GM23248 (cell line): ENCODE measurements around the gene SNX25. TPM values are rescaled to one million over a fixed set of nuclear protein-coding genes. Genes with fewer than 3 reads are reported as not detected.

Experiments used
- DNase-seq: peaks from one replicate; pipeline ENCODE4 v3.0.0-alpha.2; 2015
- H2AFZ ChIP-seq: fragments of 200-600 bp; sonication (generic); 2 replicates; pipeline ENCODE4 v1.6.1; 2016; ENCODE audit warnings: antibody characterized with exemption
- H3F3A ChIP-seq: fragments of 200-600 bp; sonication (generic); 2 replicates; pipeline ENCODE4 v1.6.1; 2016; ENCODE audit warnings: mild to moderate bottlenecking, antibody characterized with exemption, mixed run types; ENCODE audit not compliant: insufficient read depth
- H3K27ac ChIP-seq: fragments of 200-600 bp; sonication (generic); 2 replicates; pipeline ENCODE4 v1.5.1; 2016; ENCODE audit warnings: mild to moderate bottlenecking
- H3K27me3 ChIP-seq: fragments of 200-600 bp; sonication (generic); replicated peaks from 2 replicates; pipeline ENCODE4 v1.6.1; 2016; ENCODE audit warnings: mild to moderate bottlenecking; ENCODE audit not compliant: insufficient read depth
- H3K36me3 ChIP-seq: fragments of 200-600 bp; sonication (generic); 2 replicates; pipeline ENCODE4 v1.6.1; 2016; ENCODE audit warnings: low read depth, mild to moderate bottlenecking
- H3K4me1 ChIP-seq: fragments of 200-600 bp; sonication (generic); 2 replicates; pipeline ENCODE4 v1.6.1; 2016; ENCODE audit warnings: mild to moderate bottlenecking; ENCODE audit not compliant: insufficient read depth
- H3K4me2 ChIP-seq: fragments of 200-600 bp; sonication (generic); one replicate; pipeline ENCODE4 v1.6.1; 2016; ENCODE audit warnings: mild to moderate bottlenecking; ENCODE audit not compliant: unreplicated experiment
- H3K4me3 ChIP-seq: fragments of 200-600 bp; sonication (generic); 2 replicates; pipeline ENCODE4 v1.5.1; 2016; ENCODE audit warnings: mild to moderate bottlenecking
- H3K79me2 ChIP-seq: fragments of 200-600 bp; sonication (generic); 2 replicates; pipeline ENCODE4 v1.6.1; 2016; ENCODE audit warnings: mild to moderate bottlenecking; ENCODE audit not compliant: insufficient read depth
- H3K9ac ChIP-seq: fragments of 200-600 bp; sonication (generic); 2 replicates; pipeline ENCODE4 v1.6.1; 2016; ENCODE audit warnings: mild to moderate bottlenecking
- H3K9me2 ChIP-seq: fragments of 200-600 bp; sonication (generic); 2 replicates; pipeline ENCODE4 v1.6.1; 2016; ENCODE audit warnings: mixed run types, mild to moderate bottlenecking, moderate library complexity; ENCODE audit not compliant: insufficient read depth
- H3K9me3 ChIP-seq: fragments of 200-600 bp; sonication (generic); one replicate; pipeline ENCODE4 v1.6.1; 2017; ENCODE audit warnings: low read depth
- H4K20me1 ChIP-seq: fragments of 200-600 bp; sonication (generic); 2 replicates; pipeline ENCODE4 v1.6.0; 2016; ENCODE audit not compliant: insufficient read depth
- EZH2 ChIP-seq: fragments of 200-600 bp; sonication (generic); IDR thresholded peaks from 2 replicates; pipeline ENCODE4 v1.6.1; 2018; ENCODE audit warnings: antibody characterized with exemption, mild to moderate bottlenecking; ENCODE audit not compliant: insufficient read depth, poor library complexity, severe bottlenecking
- EZH2phosphoT487 ChIP-seq: fragments of 200-600 bp; sonication (generic); IDR thresholded peaks from 2 replicates; pipeline ENCODE4 v1.6.1; 2018; ENCODE audit warnings: antibody characterized with exemption, moderate library complexity, mild to moderate bottlenecking, low read depth; ENCODE audit not compliant: insufficient read depth
- WGBS, 2 experiments: methylation state at CpG; one replicate each; pipeline ENCODE4 v1.1.6; 2015 to 2017; ENCODE audit warnings: low lambda C conversion rate in 2 of 2, low coverage in 1 of 2; ENCODE audit errors: missing lambda C conversion rate in 2 of 2; 5-methylcytosine and 5-hydroxymethylcytosine counted together
- in situ Hi-C: fragments of 300-500 bp; cut with MboI; formaldehyde crosslinking; loops from 2 replicates; pipeline ENCODE4 v1.15.0; 2020
- polyA plus RNA-seq: library from polyadenylated mRNA; unstranded; fragments of >200 nt; fragmentation: Nextera tagmentation; extraction: Ambion mirVana; gene quantifications from 2 replicates; pipeline ENCODE4 v1.2.1, GENCODE V29; 2016
- total RNA-seq: library from RNA; depleted of rRNA; stranded (reverse); fragments of >200 nt; shearing (Covaris generic); gene quantifications from 2 replicates; pipeline ENCODE4 v1.2.3, GENCODE V29; 2014

Gene SNX25
- total and polyA plus RNA-seq, 2 experiments from 2014 or later: 8.2 to 50.0 TPM

- H2AFZ ChIP-seq: no peak overlapping the region
- no peaks in the 10 kb centered on the region for H4K20me1 ChIP-seq
- no peak overlapping the region for H3K9ac ChIP-seq
- no peak overlapping the region for H3K4me3 ChIP-seq
- in situ Hi-C loops: no loop called here
- no peaks in the 10 kb centered on the region for H3K9me3 ChIP-seq
- peaks cover 35% of the 10 kb centered on the region for H3K79me2 ChIP-seq
- WGBS, 2 experiments: 88 to 91% methylated on average over 8 of the region's 8 CpGs
- H3K27ac ChIP-seq: no peak overlapping the region
- TF ChIP-seq EZH2: no peak
- TF ChIP-seq EZH2phosphoT487: no peak
- no peak overlapping the region for H3K4me2 ChIP-seq
- no peaks in the 10 kb centered on the region for H3K9me2 ChIP-seq
- DNase-seq: no peak
- peaks cover 3% of the 10 kb centered on the region; the same call in 1 of the 2 replicates for H3K36me3 ChIP-seq
- peaks cover 32% of the 10 kb centered on the region for H3K4me1 ChIP-seq
- no peaks in the 10 kb centered on the region for H3K27me3 ChIP-seq
- H3F3A ChIP-seq: peaks cover 15% of the 10 kb centered on the region; the same call in 1 of the 2 replicates
Measured at GRCh38 chr4:185259719-185260118, 50.3 kb downstream of the SNX25 start.

- 98 to 99% methylated on average over 4 of the region's 4 CpGs for WGBS, 2 experiments
Measured at GRCh38 chr4:185261946-185262345, 52.5 kb downstream of the SNX25 start.

GRCh38 chr4:185263419-185263818 lies 54.0 kb downstream of the SNX25 start:
- in situ Hi-C loops: no loop called here
- Histone ChIP-seq H3K9ac (no peak overlapping the region), H3K9me3 (no peaks in the 10 kb centered on the region), H3F3A (peaks cover 10% of the 10 kb centered on the region; the same call in 1 of the 2 replicates), H3K9me2 (no peaks in the 10 kb centered on the region), H3K79me2 (peaks cover 20% of the 10 kb centered on the region), H4K20me1 (no peaks in the 10 kb centered on the region), H3K4me3 (no peak overlapping the region), H2AFZ (no peak overlapping the region), H3K4me2 (no peak overlapping the region), H3K27me3 (no peaks in the 10 kb centered on the region), H3K36me3 (peaks cover 11% of the 10 kb centered on the region), H3K4me1 (peaks cover 19% of the 10 kb centered on the region), H3K27ac (no peak overlapping the region)
- WGBS, 2 experiments: 74 to 84% methylated on average over 2 of the region's 2 CpGs
- no peak for DNase-seq
- TF ChIP-seq EZH2 (no peak), EZH2phosphoT487 (no peak)

More at GRCh38 chr4:185261946-185262345, 52.5 kb downstream of the SNX25 start:
- H3K9ac ChIP-seq: no peak overlapping the region
- H3K27ac ChIP-seq: no peak overlapping the region
- H3F3A ChIP-seq: peaks cover 15% of the 10 kb centered on the region; the same call in 1 of the 2 replicates
- H2AFZ ChIP-seq: no peak overlapping the region
- no peaks in the 10 kb centered on the region for H3K9me2 ChIP-seq
- in situ Hi-C loops: no loop called here
- H3K36me3 ChIP-seq: peaks cover 3% of the 10 kb centered on the region; the same call in 1 of the 2 replicates
- no peaks in the 10 kb centered on the region for H3K27me3 ChIP-seq
- peaks cover 20% of the 10 kb centered on the region for H3K79me2 ChIP-seq
- peaks cover 28% of the 10 kb centered on the region for H3K4me1 ChIP-seq
- TF ChIP-seq EZH2 (no peak), EZH2phosphoT487 (no peak)
- no peaks in the 10 kb centered on the region for H3K9me3 ChIP-seq
- H3K4me2 ChIP-seq: no peak overlapping the region
- DNase-seq: no peak
- no peaks in the 10 kb centered on the region for H4K20me1 ChIP-seq
- H3K4me3 ChIP-seq: no peak overlapping the region

GRCh38 chr4:185265942-185266341 lies 56.5 kb downstream of the SNX25 start:
- Histone ChIP-seq H3K9ac (no peak overlapping the region), H3K4me1 (peaks cover 9% of the 10 kb centered on the region), H4K20me1 (no peaks in the 10 kb centered on the region), H3K36me3 (peaks cover 11% of the 10 kb centered on the region), H3K27ac (no peak overlapping the region), H3K27me3 (no peaks in the 10 kb centered on the region), H3F3A (no peaks in the 10 kb centered on the region), H3K4me3 (no peak overlapping the region), H3K9me2 (no peaks in the 10 kb centered on the region), H3K4me2 (no peak overlapping the region), H2AFZ (no peak overlapping the region), H3K79me2 (peaks cover 18% of the 10 kb centered on the region), H3K9me3 (no peaks in the 10 kb centered on the region)
- peak; percentile 36 for DNase-seq
- in situ Hi-C loops: no loop called here
- TF ChIP-seq EZH2phosphoT487 (no peak), EZH2 (no peak)
- WGBS, 2 experiments: 58 to 62% methylated on average over 1 of the region's 1 CpG

DNA sequence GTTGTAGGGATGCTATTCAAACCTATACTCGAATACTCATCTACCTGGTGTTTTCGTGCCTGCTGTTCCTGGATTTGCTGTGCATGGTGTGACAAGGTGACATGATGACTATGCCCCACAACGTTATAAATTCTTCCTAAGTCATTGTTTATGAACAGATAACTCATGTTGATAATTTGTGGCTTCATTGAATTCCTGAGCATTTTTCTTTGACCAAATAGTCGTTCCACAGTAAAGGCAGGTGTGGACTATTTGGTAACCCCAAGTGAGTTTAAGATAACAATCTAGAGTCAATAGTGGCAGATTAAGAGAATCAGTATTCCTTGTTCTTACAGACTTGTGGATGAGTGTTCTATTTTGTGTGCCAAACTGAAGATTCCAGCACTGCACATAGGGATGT lies 59.9 kb downstream of the SNX25 start:
- TF ChIP-seq EZH2phosphoT487: no peak
- no peak for TF ChIP-seq EZH2
- in situ Hi-C loops: no loop called here
- no peaks in the 10 kb centered on the region for H3K27me3 ChIP-seq
- no peaks in the 10 kb centered on the region for H3K9me3 ChIP-seq
- H3K9me2 ChIP-seq: no peaks in the 10 kb centered on the region
- H3K9ac ChIP-seq: no peak overlapping the region
- no peak overlapping the region for H3K4me3 ChIP-seq
- no peak overlapping the region for H2AFZ ChIP-seq
- H3K4me2 ChIP-seq: no peak overlapping the region
- H3K79me2 ChIP-seq: peaks cover 29% of the 10 kb centered on the region
- no peak overlapping the region for H3K27ac ChIP-seq
- peaks cover 11% of the 10 kb centered on the region for H3K36me3 ChIP-seq
- WGBS, 2 experiments: 81 to 83% methylated on average over 4 of the region's 4 CpGs
- H3F3A ChIP-seq: no peaks in the 10 kb centered on the region
- H3K4me1 ChIP-seq: peaks cover 11% of the 10 kb centered on the region
- H4K20me1 ChIP-seq: no peaks in the 10 kb centered on the region
- DNase-seq: no peak
